Measurements from ENCODE around the gene TXNRD2. TPM values are rescaled to one million over a fixed set of nuclear protein-coding genes. Genes with fewer than 3 reads are reported as not detected.

Gene TXNRD2
- total RNA-seq, 1 experiment from 2014 or later, result 39.9 TPM

DNA sequence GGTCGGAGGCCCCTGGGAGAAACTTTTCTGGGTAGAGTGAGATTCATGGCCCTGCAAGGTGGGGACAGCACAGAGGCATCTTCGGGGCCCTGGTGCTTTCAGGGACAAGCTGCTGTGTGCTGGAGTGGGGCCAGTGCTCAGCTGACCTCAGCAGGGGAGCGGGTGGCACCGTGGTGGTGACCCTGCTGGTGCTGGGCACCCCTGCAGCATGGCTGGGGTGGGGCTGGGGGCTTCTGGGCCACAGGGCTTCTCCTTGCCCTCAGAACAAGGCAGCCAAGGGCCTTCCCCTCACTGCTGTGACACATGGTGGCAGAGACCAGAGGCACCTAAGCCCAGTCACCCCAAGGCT is 62.0 kb downstream of the TXNRD2 start:
- Mint-ChIP-seq H3K4me3 (ENCODE audit: unreplicated experiment) (no peak overlapping the region), H3K27me3 (ENCODE audit: insufficient read depth, unreplicated experiment) (no peaks in the 10 kb centered on the region), H3K27ac (ENCODE audit: low read depth, unreplicated experiment) (peak overlapping the region; percentile 88), H3K36me3 (ENCODE audit: insufficient read depth, unreplicated experiment) (no peaks in the 10 kb centered on the region), H3K9me3 (ENCODE audit: unreplicated experiment) (no peaks in the 10 kb centered on the region), H3K4me1 (ENCODE audit: insufficient read depth, unreplicated experiment) (peaks cover 43% of the 10 kb centered on the region)
- intact Hi-C loops (cut with micrococcal nuclease), result no loop called here
- POLR2A ChIA-PET, result interaction anchor here (0.8 to 1.0 kb wide), 2 partner anchors 17 to 24 kb away, joined by 3 to 4 read pairs; no protein-coding TSS in a partner anchor
- TF ChIP-seq, protein P1, sequence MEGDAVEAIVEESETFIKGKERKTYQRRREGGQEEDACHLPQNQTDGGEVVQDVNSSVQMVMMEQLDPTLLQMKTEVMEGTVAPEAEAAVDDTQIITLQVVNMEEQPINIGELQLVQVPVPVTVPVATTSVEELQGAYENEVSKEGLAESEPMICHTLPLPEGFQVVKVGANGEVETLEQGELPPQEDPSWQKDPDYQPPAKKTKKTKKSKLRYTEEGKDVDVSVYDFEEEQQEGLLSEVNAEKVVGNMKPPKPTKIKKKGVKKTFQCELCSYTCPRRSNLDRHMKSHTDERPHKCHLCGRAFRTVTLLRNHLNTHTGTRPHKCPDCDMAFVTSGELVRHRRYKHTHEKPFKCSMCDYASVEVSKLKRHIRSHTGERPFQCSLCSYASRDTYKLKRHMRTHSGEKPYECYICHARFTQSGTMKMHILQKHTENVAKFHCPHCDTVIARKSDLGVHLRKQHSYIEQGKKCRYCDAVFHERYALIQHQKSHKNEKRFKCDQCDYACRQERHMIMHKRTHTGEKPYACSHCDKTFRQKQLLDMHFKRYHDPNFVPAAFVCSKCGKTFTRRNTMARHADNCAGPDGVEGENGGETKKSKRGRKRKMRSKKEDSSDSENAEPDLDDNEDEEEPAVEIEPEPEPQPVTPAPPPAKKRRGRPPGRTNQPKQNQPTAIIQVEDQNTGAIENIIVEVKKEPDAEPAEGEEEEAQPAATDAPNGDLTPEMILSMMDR (IDR thresholded peaks at IDR 0.05; ENCODE audit: unreplicated experiment), result no peak
- BruUV-seq (replicated peaks), result no TSS peak
- DNase-seq (ENCODE audit: unreplicated experiment), result no peak
- CTCF ChIA-PET, result interaction anchor here (0.7 kb wide), 1 partner anchor 207 kb away, joined by 3 read pairs; no protein-coding TSS in a partner anchor

DNA sequence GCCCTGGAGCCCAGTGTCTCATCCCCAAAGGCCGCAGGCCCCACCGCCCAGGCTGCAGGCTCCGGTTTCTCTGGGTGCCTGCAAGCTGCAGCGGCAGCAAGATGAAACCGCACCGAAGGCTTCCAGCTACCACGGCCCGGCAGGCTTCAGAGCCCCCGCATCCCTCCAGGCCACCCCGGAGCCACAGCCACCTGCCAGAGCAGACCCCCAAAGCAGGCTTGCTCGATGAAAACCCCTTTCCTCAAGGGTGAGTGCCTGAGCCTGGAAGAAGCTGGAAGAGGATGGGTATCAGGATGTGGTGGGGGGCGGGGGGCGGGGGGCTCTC is 62.4 kb downstream of the TXNRD2 start:
- POLR2A ChIA-PET, result interaction anchor here (0.8 to 1.0 kb wide), 2 partner anchors 17 to 23 kb away, joined by 3 to 4 read pairs; no protein-coding TSS in a partner anchor
- no peak for DNase-seq (ENCODE audit: unreplicated experiment)
- Mint-ChIP-seq H3K27me3 (ENCODE audit: insufficient read depth, unreplicated experiment) (no peaks in the 10 kb centered on the region), H3K4me3 (ENCODE audit: unreplicated experiment) (peak overlapping the region; percentile 52), H3K36me3 (ENCODE audit: insufficient read depth, unreplicated experiment) (peaks cover 4% of the 10 kb centered on the region), H3K27ac (ENCODE audit: low read depth, unreplicated experiment) (peak overlapping the region; percentile 88), H3K9me3 (ENCODE audit: unreplicated experiment) (no peaks in the 10 kb centered on the region), H3K4me1 (ENCODE audit: insufficient read depth, unreplicated experiment) (peaks cover 43% of the 10 kb centered on the region)
- CTCF ChIA-PET, result interaction anchor here (0.7 kb wide), 1 partner anchor 207 kb away, joined by 3 read pairs; no protein-coding TSS in a partner anchor
- TF ChIP-seq, protein P1 (IDR thresholded peaks at IDR 0.05; ENCODE audit: unreplicated experiment), result no peak
- intact Hi-C loops (cut with micrococcal nuclease), result no loop called here
- BruUV-seq (replicated peaks), result no TSS peak

DNA sequence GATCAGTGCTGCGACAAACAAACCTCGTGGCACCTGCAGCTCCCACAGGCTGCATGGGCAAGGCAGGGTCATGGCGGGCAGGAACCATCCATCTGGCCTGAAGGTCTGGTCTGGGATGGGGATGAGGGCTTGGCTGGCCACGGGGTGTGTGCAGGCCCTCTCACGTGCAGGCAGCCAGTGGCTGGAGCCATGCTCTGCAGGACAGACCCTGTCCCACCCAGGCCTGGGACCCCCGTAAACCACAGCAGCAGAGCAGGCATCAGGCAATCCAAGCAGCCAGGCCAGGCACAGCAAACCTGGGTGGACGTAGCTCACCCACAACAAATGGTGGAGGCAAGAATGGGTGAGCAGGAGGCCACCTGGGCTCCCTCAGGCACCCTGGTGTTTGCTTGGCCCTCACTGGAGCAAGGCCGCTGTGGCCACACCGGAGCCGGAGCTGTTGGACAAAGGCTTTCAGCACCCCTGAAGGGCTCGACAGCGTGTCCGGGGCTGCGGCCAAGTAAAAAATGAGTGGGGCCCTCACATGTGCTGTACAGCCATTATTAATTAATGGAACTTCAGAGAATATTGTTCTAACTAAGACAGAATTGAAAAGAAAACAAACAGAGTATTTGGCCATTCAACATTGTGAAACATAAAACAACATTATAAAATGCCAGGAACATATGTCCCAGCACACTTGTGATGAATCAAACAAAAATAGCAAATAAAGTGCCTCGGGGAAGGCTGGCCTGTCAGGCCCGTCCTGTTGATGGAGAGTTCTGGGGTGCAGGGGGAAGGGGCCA is 63.0 kb downstream of the TXNRD2 start:
- Mint-ChIP-seq H3K27ac (ENCODE audit: low read depth, unreplicated experiment) (peak overlapping the region; percentile 88), H3K4me3 (ENCODE audit: unreplicated experiment) (peak overlapping the region; percentile 52), H3K9me3 (ENCODE audit: unreplicated experiment) (no peaks in the 10 kb centered on the region), H3K36me3 (ENCODE audit: insufficient read depth, unreplicated experiment) (peaks cover 7% of the 10 kb centered on the region), H3K27me3 (ENCODE audit: insufficient read depth, unreplicated experiment) (no peaks in the 10 kb centered on the region), H3K4me1 (ENCODE audit: insufficient read depth, unreplicated experiment) (peaks cover 43% of the 10 kb centered on the region)
- TF ChIP-seq, protein P1 (IDR thresholded peaks at IDR 0.05; ENCODE audit: unreplicated experiment), result no peak
- peak; percentile 71 for DNase-seq (ENCODE audit: unreplicated experiment)
- BruUV-seq (replicated peaks), result no TSS peak
- CTCF ChIA-PET, result interaction anchor here (0.6 to 2.0 kb wide), 3 partner anchors 121 to 208 kb away, joined by 3 to 8 read pairs (median 4); no protein-coding TSS in a partner anchor
- POLR2A ChIA-PET, result interaction anchor here (1.0 kb wide), 1 partner anchor 17 kb away, joined by 3 read pairs; no protein-coding TSS in a partner anchor
- intact Hi-C loops (cut with micrococcal nuclease), result no loop called here

DNA sequence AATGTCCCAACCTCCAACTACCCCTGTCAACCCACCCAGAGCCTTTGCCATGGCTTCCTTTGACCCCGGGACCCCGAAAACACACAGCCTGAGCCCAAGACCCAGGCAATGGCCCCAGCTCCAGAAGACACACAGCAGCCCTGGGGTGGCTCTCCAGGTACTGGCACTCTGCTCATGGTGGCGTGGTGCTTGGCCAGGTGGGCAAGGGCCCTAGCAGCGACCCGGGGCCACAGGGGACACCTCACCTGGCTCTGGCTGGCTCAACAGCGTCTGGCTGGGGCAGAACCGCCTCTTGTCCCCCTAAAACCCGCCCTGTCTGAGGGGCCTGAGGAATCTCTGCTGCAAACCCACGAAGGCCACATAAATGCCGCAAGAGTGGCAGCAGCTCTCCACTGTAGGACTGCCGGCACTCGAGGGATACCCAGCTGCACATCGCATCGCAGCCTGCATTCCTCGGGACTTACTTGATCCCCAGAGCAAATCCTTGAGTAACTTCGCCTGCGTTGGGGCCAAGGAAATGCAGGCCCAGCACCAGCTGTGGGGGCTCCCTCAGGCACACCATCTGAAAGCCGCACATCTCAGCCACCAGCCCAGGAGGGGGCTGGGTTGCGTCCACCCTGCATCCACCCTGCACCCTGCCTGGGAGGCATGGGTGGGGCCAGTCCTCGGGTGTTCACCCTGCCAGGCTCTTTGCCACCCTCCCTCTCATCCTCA is 63.8 kb downstream of the TXNRD2 start:
- Mint-ChIP-seq H3K9me3 (ENCODE audit: unreplicated experiment) (no peaks in the 10 kb centered on the region), H3K27ac (ENCODE audit: low read depth, unreplicated experiment) (peak overlapping the region; percentile 64), H3K4me3 (ENCODE audit: unreplicated experiment) (no peak overlapping the region), H3K27me3 (ENCODE audit: insufficient read depth, unreplicated experiment) (no peaks in the 10 kb centered on the region), H3K4me1 (ENCODE audit: insufficient read depth, unreplicated experiment) (peaks cover 43% of the 10 kb centered on the region), H3K36me3 (ENCODE audit: insufficient read depth, unreplicated experiment) (peaks cover 7% of the 10 kb centered on the region)
- POLR2A ChIA-PET, result interaction anchor here (1.0 kb wide), 1 partner anchor 9 kb away, joined by 3 read pairs; no protein-coding TSS in a partner anchor
- BruUV-seq (replicated peaks), result no TSS peak
- no peak for DNase-seq (ENCODE audit: unreplicated experiment)
- CTCF ChIA-PET, result interaction anchor here (2.0 kb wide), 1 partner anchor 121 kb away, joined by 8 read pairs; no protein-coding TSS in a partner anchor
- TF ChIP-seq, protein P1 (IDR thresholded peaks at IDR 0.05; ENCODE audit: unreplicated experiment), result no peak
- intact Hi-C loops (cut with micrococcal nuclease), result no loop called here
